Measurements from ENCODE around the gene STAB2. TPM values are rescaled to one million over a fixed set of nuclear protein-coding genes. Genes with fewer than 3 reads are reported as not detected.

STAB2 gene
- total RNA-seq, 2 donors from 2014 or later, result not detected

DNA sequence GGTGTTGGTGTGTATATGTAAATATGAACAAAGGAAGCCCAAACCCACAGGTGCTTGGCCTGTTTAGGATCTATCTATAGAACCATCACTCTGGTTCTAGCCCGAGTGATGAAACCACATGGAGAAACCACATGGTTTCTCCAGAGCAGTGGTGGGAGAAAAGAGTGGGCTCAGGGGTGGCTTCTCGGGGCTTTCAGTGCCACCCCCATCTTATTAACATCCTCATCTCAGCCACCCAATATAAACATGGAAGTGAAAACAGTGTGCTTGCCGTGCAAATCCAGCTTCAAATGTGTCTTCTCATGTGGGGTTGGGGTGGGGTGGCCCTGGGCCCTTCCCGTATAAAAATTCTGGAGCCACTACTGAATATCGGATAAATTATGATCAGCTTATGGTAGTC lies 109.0 kb downstream of the STAB2 start:
- peaks cover 12% of the 10 kb centered on the region for H3K27me3 Mint-ChIP-seq (ENCODE audit: insufficient read depth)
- WGBS, 2 experiments (ENCODE audit: insufficient coverage in 1 of 2, insufficient read length in 1 of 2), result 89 to 100% methylated on average over 1 to 5 of the region's 5 CpGs
- Histone ChIP-seq H3K9ac (ENCODE audit: extremely low read depth, low read length, poor library complexity, severe bottlenecking) (no peak overlapping the region), H3K36me3 (ENCODE audit: control insufficient read depth, insufficient read depth, low read length) (no peaks in the 10 kb centered on the region), H3K4me3 (ENCODE audit: low read length) (no peak overlapping the region), H3K27me3 (ENCODE audit: control insufficient read depth, insufficient read depth, low read length, poor library complexity, severe bottlenecking) (peaks cover 4% of the 10 kb centered on the region), H3K27ac (ENCODE audit: low read depth, low read length) (no peak overlapping the region), H3K9me3 (ENCODE audit: control insufficient read depth, low read length) (no peaks in the 10 kb centered on the region), H3K4me1 (ENCODE audit: control insufficient read depth, insufficient read depth, low read length) (no peaks in the 10 kb centered on the region)
- H3K27ac Mint-ChIP-seq, result no peak overlapping the region
- H3K9me3 Mint-ChIP-seq, result no peaks in the 10 kb centered on the region
- H3K4me1 Mint-ChIP-seq, result no peaks in the 10 kb centered on the region
- no peak overlapping the region for H3K4me3 Mint-ChIP-seq
- DNase-seq, result no peak
- TF ChIP-seq, protein P1, sequence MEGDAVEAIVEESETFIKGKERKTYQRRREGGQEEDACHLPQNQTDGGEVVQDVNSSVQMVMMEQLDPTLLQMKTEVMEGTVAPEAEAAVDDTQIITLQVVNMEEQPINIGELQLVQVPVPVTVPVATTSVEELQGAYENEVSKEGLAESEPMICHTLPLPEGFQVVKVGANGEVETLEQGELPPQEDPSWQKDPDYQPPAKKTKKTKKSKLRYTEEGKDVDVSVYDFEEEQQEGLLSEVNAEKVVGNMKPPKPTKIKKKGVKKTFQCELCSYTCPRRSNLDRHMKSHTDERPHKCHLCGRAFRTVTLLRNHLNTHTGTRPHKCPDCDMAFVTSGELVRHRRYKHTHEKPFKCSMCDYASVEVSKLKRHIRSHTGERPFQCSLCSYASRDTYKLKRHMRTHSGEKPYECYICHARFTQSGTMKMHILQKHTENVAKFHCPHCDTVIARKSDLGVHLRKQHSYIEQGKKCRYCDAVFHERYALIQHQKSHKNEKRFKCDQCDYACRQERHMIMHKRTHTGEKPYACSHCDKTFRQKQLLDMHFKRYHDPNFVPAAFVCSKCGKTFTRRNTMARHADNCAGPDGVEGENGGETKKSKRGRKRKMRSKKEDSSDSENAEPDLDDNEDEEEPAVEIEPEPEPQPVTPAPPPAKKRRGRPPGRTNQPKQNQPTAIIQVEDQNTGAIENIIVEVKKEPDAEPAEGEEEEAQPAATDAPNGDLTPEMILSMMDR (conservative IDR thresholded peaks at IDR 0.05), result no peak
- no peaks in the 10 kb centered on the region for H3K36me3 Mint-ChIP-seq (ENCODE audit: low read depth)

DNA sequence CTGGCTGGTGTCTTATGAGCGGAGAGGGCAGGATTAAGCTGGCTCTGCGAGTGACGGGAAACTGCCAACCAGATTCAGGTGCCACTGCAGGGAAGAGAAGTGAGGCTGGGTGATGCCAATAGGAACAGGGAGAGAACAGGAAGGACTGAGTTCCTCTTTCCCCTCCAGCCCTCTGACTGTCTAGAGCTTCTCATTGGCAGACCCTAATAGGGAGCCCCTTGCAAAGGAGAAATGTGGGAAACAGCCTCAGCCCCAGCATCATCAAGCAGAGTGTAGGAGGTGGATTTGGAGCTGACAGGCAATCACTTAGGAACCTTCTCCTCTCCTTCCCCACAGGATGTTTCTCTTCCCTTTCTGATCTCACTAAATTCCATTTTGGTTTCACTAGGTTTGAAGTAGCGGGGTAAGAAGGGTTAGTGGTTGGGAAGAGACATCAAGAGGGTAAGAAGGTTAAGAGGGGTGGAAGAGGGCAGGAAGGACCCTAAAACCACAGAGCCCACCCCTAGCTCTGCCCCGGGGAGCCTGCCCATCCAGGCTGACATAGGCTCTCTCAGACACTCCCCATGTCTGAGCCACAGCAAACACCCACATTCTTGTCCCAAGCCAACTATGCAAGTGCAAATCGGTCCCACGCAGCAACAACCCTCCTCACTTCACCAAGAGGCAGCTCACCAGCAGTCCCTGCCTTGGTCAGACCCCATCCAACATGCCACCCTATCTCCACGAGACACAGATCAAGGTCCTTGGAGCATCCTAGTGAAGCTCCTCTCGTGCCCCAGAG lies 111.1 kb downstream of the STAB2 start:
- H3K4me1 Mint-ChIP-seq, result no peaks in the 10 kb centered on the region
- 82 to 100% methylated on average over 3 to 9 of the region's 9 CpGs for whole genome bisulfite sequencing, 2 experiments (ENCODE audit: insufficient coverage in 1 of 2, insufficient read length in 1 of 2)

DNA sequence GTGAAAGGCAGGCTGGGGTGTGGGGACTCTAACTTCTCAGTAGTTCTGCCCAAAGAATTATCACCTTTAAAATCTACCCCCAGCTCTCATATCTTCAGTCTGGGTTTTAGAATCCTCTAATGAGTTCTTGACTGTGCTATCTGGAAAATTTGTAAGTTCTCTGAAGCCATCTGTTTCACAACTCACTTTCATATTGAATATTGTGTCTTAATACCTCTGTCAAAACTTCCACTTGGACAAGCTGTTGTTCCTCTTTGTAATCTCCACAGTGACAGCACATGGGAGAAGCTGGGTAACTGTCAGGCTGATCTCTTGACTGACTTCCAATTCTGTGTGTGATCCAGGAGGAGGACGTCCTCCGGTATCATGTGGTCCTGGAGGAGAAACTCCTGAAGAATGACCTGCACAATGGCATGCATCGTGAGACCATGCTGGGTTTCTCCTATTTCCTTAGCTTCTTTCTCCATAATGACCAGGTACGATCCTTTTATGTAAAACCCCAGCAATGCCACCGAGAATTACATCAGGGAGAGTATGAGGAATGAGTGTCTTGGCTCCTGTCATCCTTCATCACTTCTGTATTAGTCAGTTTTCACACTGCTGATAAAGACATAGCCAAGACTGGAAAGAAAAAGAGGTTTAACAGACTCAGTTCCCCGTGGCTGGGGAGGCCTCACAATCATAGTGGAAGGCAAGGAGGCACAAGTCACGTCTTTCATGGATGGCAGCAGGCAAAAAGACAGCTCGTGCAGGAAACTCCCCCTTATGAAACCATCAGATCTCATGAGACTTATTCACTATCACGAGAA lies 111.9 kb downstream of the STAB2 start:
- no peak overlapping the region for H3K4me3 ChIP-seq (ENCODE audit: low read length)
- H3K27me3 ChIP-seq (ENCODE audit: control insufficient read depth, insufficient read depth, low read length, poor library complexity, severe bottlenecking), result peaks cover 4% of the 10 kb centered on the region
- no peak overlapping the region for H3K27ac Mint-ChIP-seq
- H3K27me3 Mint-ChIP-seq (ENCODE audit: insufficient read depth), result peaks cover 12% of the 10 kb centered on the region
- no peak for DNase-seq
- no peaks in the 10 kb centered on the region for H3K36me3 ChIP-seq (ENCODE audit: control insufficient read depth, insufficient read depth, low read length)
- WGBS, 2 experiments (ENCODE audit: insufficient coverage in 1 of 2, insufficient read length in 1 of 2), result 92% methylated on average over 7 to 9 of the region's 9 CpGs
- no peaks in the 10 kb centered on the region for H3K4me1 ChIP-seq (ENCODE audit: control insufficient read depth, insufficient read depth, low read length)
- H3K27ac ChIP-seq (ENCODE audit: low read depth, low read length), result no peak overlapping the region
- TF ChIP-seq, protein P1 (conservative IDR thresholded peaks at IDR 0.05), result no peak
- no peaks in the 10 kb centered on the region for H3K4me1 Mint-ChIP-seq
- no peak overlapping the region for H3K9ac ChIP-seq (ENCODE audit: extremely low read depth, low read length, poor library complexity, severe bottlenecking)
- no peak overlapping the region for H3K4me3 Mint-ChIP-seq
- no peaks in the 10 kb centered on the region for H3K9me3 ChIP-seq (ENCODE audit: control insufficient read depth, low read length)
- H3K9me3 Mint-ChIP-seq, result no peaks in the 10 kb centered on the region
- no peaks in the 10 kb centered on the region for H3K36me3 Mint-ChIP-seq (ENCODE audit: low read depth)

More for the DNA sequence above, 111.1 kb downstream of the STAB2 start:
- TF ChIP-seq, protein P1 (conservative IDR thresholded peaks at IDR 0.05), result no peak
- Mint-ChIP-seq H3K36me3 (ENCODE audit: low read depth) (no peaks in the 10 kb centered on the region), H3K27me3 (ENCODE audit: insufficient read depth) (peaks cover 12% of the 10 kb centered on the region), H3K4me3 (no peak overlapping the region), H3K9me3 (no peaks in the 10 kb centered on the region), H3K27ac (no peak overlapping the region)
- H3K9me3 ChIP-seq (ENCODE audit: control insufficient read depth, low read length), result no peaks in the 10 kb centered on the region
- no peak overlapping the region for H3K4me3 ChIP-seq (ENCODE audit: low read length)
- no peaks in the 10 kb centered on the region for H3K36me3 ChIP-seq (ENCODE audit: control insufficient read depth, insufficient read depth, low read length)
- peaks cover 4% of the 10 kb centered on the region for H3K27me3 ChIP-seq (ENCODE audit: control insufficient read depth, insufficient read depth, low read length, poor library complexity, severe bottlenecking)
- H3K27ac ChIP-seq (ENCODE audit: low read depth, low read length), result no peak overlapping the region
- no peak for DNase-seq
- no peaks in the 10 kb centered on the region for H3K4me1 ChIP-seq (ENCODE audit: control insufficient read depth, insufficient read depth, low read length)
- H3K9ac ChIP-seq (ENCODE audit: extremely low read depth, low read length, poor library complexity, severe bottlenecking), result no peak overlapping the region

All from endodermal cell (in vitro differentiated cells).